ENCODE data around the gene WDFY1. TPM values are rescaled to one million over a fixed set of nuclear protein-coding genes. Genes with fewer than 3 reads are reported as not detected.

WDFY1 gene
- polyA plus RNA-seq, 1 donor: 66.6 TPM

Other genes starting within 250 kb of the WDFY1 start
- gene AP1S3, start 107.8 kb downstream of the WDFY1 start, polyA plus RNA-seq (ENCODE audit: insufficient read length): 13.2 TPM
- gene MRPL44, start 12.1 kb upstream of the WDFY1 start, polyA plus RNA-seq (ENCODE audit: insufficient read length): 37.3 TPM
- gene SERPINE2, start 94.0 kb upstream of the WDFY1 start, polyA plus RNA-seq (ENCODE audit: insufficient read length): 112 TPM